ENCODE measurements around the gene ITGB5.

The ITGB5 gene

DNA sequence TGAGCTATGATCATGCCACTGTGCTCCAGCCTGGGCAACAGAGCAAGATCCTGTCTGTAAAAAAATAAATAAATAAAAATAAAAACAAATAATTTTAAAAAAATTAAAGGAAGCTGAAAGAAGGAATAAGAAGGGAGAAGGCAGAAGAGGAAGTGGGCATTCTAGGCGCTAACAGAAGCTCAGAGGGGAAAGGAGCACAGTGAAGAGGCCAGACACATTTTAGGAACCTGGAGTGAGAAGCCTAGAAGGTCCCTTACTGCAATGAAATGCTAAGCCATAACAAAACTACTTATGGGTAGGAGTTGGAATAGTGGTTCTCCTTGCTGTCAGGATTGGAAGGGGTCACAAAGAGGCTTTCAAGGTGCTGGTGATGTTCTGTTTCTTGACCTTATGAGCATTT, 64.0 kb downstream of the ITGB5 start:
- Mint-ChIP-seq H3K9me3 (no peaks in the 10 kb centered on the region), H3K27me3 (peaks cover 37% of the 10 kb centered on the region), H3K27ac (no peak overlapping the region), H3K4me1 (no peaks in the 10 kb centered on the region), H3K4me3 (no peak overlapping the region)
- ATAC-seq (no peak), DNase-seq (no peak)

DNA sequence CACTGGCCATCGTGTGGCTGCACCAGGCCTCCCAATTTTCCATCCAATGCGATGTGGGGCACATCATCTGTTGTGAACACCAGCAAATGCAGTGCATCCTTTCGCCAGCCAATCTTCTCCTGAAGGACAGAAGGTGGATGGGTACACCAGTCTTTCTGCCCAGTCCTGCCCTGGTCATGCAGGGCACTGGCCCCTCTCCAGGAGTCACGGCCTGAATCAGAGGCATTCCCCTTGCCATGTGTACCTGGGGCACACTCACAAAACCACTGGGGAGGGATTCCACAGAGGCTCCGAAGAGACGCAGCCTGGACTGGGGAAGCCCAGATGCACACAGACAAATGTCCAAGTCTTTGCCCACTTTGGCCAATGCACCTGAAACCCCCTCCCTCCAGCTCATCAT, 65.8 kb downstream of the ITGB5 start:
- Mint-ChIP-seq H3K4me3 (no peak overlapping the region), H3K4me1 (no peaks in the 10 kb centered on the region), H3K9me3 (no peaks in the 10 kb centered on the region), H3K27me3 (peaks cover 38% of the 10 kb centered on the region), H3K27ac (no peak overlapping the region)
- DNase-seq (no peak), ATAC-seq (no peak)

DNA sequence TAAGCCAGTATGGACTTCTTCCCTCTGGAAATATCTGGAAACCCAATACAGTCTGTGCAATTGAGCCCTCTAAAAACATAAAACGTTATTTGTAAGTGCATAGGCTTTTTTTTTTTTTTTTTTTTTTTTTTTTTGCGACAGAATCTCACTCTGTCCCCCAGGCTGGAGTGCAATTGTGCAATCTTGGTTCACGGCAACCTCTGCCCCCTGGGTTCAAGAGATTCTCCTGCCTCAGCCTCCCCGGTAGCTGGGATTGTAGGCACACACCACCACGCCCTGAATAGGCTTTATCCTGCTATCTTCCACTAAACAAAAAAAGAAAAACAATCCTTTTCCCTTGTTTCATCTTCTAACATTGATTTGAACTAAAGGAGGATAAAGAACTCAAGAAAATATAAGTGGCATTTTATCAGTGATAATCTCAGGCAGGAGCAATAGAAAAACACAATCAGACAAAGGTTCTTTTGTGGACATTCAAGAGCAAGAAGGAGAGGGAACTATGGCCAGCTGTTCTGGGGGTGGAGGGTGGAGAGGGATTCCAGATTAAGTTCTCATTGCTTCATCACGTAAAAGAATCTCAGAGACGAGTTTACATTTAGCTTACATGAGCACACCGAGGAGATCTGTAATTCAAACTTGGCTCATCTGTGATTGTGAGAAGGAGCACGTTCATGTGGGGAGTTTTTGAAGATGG, 68.6 kb downstream of the ITGB5 start:
- Mint-ChIP-seq H3K4me1 (no peaks in the 10 kb centered on the region), H3K27ac (peak overlapping the region in 1 of 2 donors; percentile 60), H3K27me3 (peaks cover 55% of the 10 kb centered on the region), H3K4me3 (no peak overlapping the region), H3K9me3 (no peaks in the 10 kb centered on the region)
- ATAC-seq: no peak
- DNase-seq: no peak

DNA sequence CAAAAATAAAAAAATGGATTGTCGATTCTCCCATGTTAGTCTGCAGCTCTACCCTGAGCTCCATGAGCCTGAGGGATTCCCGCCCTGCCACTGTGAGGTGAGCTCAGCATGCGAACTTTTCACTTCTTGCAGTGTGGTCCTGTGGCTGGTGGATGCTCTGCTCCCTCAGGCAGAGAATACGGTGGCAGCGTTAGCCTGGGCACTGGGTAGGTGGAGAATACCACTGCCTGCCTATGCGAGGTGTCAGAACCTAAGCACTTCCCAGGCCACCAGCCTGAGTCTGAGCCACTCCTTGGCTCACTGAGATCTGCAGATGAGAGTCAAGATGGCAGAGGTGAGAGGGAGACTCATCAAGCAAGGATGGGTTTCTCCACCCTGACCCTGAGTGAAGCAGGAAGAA, 70.1 kb downstream of the ITGB5 start:
- no peak for DNase-seq
- no peaks in the 10 kb centered on the region for H3K9me3 Mint-ChIP-seq
- H3K27ac Mint-ChIP-seq: no peak overlapping the region
- H3K4me1 Mint-ChIP-seq: no peaks in the 10 kb centered on the region
- ATAC-seq: no peak
- H3K4me3 Mint-ChIP-seq: no peak overlapping the region
- H3K27me3 Mint-ChIP-seq: peaks cover 59% of the 10 kb centered on the region

DNA sequence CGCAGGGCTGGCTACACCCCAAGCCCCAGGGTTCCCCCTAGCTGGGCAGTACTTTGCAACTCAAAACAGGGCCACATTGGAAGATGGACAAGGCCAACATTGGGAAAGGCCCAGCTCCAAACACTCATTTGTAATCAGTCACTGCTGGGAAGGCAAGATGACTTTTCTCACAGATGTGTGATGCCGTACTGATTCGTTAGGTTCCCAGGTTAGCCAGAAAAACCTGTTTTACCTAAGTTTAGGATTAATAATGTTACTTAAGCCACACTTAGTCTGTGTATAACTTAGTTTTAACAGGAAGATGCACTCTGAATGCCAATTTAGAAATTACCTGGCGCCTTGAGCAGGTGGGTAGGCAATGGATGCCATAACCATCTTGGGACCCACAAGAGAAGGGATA, 71.0 kb downstream of the ITGB5 start:
- H3K27me3 Mint-ChIP-seq: peaks cover 50% of the 10 kb centered on the region
- ATAC-seq: no peak

DNA sequence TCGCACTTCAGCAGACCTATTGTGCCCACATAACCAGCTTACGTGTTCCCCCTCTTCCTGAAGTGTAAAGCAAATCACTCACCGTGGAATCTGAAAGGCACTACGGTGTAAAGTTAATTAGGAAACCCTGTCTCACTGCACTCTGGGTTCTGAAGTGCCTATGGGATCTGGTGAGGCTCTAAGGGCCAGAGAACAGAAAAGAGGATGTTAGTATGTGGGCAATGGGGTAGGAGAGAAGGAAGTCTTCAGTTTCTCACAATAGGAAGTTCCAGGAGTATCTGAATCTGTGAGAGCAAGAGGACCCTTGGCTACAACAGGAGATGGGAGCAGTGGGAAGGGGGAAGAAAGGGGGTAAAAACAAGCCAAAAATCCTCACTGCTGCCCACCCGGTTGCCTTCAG, 71.4 kb downstream of the ITGB5 start:
- no peak overlapping the region for H3K4me3 Mint-ChIP-seq
- no peaks in the 10 kb centered on the region for H3K9me3 Mint-ChIP-seq
- ATAC-seq (no peak), DNase-seq (no peak)
- no peaks in the 10 kb centered on the region for H3K4me1 Mint-ChIP-seq
- H3K27ac Mint-ChIP-seq: no peak overlapping the region
- peaks cover 46% of the 10 kb centered on the region for H3K27me3 Mint-ChIP-seq

More for the DNA sequence above, 71.0 kb downstream of the ITGB5 start:
- Mint-ChIP-seq H3K9me3 (no peaks in the 10 kb centered on the region), H3K4me3 (no peak overlapping the region), H3K4me1 (no peaks in the 10 kb centered on the region), H3K27ac (no peak overlapping the region)
- no peak for DNase-seq

DNA sequence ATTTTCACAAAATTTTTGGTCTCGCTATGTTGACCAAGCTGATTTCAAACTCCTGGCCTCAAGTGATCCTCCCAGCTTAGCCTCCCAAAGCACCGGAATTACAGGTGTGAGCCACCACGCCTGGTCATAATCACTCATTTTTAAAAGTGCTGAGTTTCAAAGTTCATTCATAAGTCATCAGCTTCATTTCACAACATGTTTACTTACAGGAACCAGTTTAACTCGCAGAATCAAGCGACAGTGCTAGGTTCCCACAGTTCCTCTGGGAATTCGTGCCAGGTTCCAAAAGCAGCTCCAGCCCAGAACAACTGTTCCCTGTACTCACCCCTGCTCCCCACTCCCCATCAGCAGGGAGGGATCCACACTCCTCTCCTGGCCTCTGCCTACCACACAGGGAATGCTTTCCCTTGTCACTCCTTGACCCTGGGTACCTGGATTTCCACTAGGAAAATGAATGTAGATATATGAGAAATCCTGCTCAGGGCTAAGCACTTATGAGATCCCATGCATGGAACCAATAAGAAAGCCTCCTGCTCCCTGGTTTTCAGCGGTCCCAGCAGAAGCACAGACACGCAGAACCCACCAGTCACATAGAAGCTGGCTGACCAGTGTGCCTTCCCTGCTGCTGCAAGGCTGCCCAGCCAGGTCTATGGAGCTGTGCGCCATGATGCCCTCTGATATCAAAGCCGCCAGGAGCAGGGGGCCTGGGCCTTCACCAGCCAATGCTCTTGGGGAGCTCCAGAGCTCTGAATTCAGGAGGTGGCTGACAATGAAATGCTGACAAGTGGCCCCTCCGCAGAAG, 72.3 kb downstream of the ITGB5 start:
- no peak for DNase-seq
- peaks cover 36% of the 10 kb centered on the region for H3K27me3 Mint-ChIP-seq
- no peak overlapping the region for H3K27ac Mint-ChIP-seq

DNA sequence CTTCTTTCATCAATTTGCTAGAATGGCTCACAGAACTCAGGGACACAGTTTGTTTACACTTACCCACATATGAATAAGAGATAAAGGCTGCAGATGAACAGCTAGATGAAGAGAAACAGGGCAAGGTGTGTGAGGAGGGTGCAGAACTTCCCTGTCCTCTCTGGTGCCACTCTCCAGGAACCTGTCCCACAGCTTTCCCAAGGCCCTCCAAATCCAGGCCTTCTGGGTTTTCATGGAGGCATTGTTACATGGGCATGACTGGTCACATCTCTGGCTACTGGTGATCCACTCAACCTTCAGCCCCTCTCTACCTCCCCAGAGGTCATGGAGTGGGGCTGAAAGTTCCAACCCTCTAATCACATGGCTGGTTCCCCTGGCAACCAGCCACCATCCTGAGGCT, 73.6 kb downstream of the ITGB5 start:
- no peak for DNase-seq
- ATAC-seq: no peak
- Mint-ChIP-seq H3K4me3 (no peak overlapping the region), H3K27ac (peak overlapping the region in 1 of 2 donors; percentile 56), H3K9me3 (no peaks in the 10 kb centered on the region), H3K4me1 (no peaks in the 10 kb centered on the region), H3K27me3 (peaks cover 28% of the 10 kb centered on the region)

More for the DNA sequence above, 72.3 kb downstream of the ITGB5 start:
- no peak for ATAC-seq
- no peaks in the 10 kb centered on the region for H3K9me3 Mint-ChIP-seq
- no peak overlapping the region for H3K4me3 Mint-ChIP-seq
- no peaks in the 10 kb centered on the region for H3K4me1 Mint-ChIP-seq

DNA sequence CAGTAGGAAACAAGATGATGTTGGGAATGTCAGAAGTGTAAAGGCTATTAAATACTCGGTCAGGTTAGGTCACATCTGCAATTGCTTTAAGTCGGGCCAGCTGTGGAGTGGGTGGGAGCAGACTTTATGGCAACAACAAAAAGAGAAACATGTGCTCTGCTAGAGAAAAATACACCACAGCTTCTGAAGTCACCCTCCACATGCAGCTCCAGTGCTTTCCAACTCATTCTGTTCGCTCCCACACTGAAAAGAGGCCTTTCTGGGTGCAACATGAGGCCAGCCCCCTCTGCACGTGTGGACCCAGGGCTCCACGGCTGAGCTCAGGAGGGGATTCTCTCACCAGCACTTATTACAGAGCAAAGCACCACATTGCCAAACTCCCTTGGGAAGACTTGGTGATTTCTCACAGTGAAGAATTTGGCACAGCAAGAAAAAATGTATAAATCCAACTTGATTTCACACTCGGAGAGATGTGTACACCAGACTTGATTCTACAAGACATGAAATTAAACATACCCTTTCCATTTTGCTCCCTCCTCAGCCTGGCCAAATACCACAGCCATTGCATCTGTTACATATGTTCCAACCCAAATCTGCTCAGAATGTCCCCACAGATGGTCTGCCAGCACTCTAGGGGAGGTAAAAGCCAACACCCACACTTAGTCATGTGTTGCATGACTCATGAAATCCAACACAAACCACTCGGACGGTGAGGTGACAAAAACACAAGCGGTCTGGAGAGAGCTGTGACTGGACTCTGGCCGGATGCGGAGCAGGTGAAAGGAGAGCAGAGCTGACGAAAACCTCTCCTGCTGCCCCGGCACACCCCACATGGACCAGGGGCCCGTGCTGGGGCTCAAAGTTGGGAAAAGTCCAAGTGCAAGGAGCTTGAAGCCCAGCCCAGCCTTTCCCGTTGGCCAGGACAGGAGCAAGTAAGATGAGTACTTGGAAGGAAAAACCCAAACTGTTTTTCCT, 74.6 kb downstream of the ITGB5 start:
- Mint-ChIP-seq H3K4me3 (no peak overlapping the region), H3K27ac (no peak overlapping the region), H3K9me3 (no peaks in the 10 kb centered on the region), H3K27me3 (peaks cover 23% of the 10 kb centered on the region), H3K4me1 (no peaks in the 10 kb centered on the region)
- no peak for DNase-seq
- ATAC-seq: no peak

DNA sequence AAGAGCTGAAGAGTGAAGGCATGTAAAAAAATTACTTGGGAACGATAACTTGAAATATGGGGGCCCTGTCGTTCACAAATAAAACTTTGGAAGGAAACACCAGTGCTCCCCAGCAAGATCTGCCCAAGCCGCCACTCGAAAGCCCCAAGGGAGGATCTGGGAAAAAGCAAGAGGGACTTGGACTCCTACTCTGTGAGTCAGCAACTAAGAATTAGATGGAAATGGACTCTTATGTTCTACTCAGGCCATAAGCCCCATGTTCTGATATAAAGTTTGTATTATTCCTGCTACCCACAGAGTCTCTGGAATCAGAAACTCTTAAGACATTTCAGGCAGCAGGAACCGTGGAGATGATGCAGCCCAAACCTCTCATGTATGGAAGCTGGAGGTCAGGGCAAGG, 75.7 kb downstream of the ITGB5 start:
- Mint-ChIP-seq H3K9me3 (no peaks in the 10 kb centered on the region), H3K27ac (no peak overlapping the region), H3K27me3 (peaks cover 23% of the 10 kb centered on the region), H3K4me1 (no peaks in the 10 kb centered on the region), H3K4me3 (no peak overlapping the region)
- DNase-seq (no peak), ATAC-seq (no peak)

DNA sequence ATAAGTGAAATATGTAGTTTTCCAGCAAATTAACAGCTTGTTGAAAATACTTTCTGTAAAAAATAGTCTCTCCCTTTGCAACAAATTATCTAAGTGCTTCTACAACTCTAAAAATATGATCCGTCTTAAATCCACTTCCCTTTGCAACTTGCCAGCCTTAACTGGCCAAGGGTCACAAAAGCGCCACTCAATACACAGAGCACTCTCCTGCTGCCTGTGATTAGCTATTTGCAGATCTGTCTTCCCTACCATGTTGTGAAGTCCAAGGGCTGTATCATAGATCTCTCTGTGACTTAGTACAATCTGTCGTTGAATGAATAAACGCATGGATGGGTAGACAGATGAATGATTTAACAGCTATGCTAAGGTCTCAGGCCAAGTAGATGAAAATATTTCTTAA, 76.2 kb downstream of the ITGB5 start:
- Mint-ChIP-seq H3K27ac (no peak overlapping the region), H3K4me1 (no peaks in the 10 kb centered on the region), H3K9me3 (no peaks in the 10 kb centered on the region), H3K4me3 (no peak overlapping the region), H3K27me3 (peaks cover 23% of the 10 kb centered on the region)
- DNase-seq: no peak
- ATAC-seq: no peak

DNA sequence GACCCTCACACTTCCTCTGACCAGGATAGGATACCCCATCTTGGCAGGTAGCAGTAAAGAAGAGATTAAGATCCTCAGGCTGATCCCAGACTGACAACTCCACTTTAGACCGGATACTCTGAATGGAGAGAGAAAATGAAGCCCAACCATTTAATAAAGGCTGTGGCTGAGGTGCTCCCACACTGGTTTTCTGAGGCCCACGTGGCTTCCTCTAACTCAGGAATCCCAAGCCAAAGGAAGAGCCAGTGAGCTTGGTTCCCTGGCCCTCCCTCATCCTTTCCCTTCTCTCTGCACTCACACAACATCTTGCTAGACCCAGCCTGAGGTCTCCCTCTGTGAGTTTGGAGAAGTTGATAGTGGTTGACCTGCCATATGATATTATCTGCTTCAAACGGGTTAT, 78.1 kb downstream of the ITGB5 start:
- no peaks in the 10 kb centered on the region for H3K9me3 Mint-ChIP-seq
- no peak for ATAC-seq

DNA sequence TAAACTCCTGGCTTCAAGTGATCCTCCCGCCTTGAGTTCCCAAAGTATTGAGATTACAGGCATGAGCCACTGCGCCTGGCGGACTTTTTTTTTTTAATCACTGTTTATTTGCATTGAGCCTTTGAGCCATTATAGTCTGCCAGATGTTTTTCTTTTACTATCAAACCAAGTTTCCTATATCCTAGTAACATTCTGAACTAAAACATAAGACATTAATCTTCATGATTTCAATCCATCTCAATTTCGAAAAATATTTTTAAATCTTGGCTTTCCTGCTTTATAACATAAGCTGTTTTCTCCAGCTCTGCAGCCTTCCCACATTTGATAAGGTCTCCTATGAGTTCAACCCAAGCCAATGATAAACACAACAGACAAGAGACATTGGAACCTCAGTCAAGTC, 81.5 kb downstream of the ITGB5 start:
- Mint-ChIP-seq H3K27me3 (peaks cover 15% of the 10 kb centered on the region), H3K9me3 (no peaks in the 10 kb centered on the region), H3K4me1 (no peaks in the 10 kb centered on the region), H3K4me3 (no peak overlapping the region), H3K27ac (no peak overlapping the region)
- DNase-seq (no peak), ATAC-seq (no peak)

More for the DNA sequence above, 78.1 kb downstream of the ITGB5 start:
- peaks cover 16% of the 10 kb centered on the region for H3K27me3 Mint-ChIP-seq
- no peak overlapping the region for H3K4me3 Mint-ChIP-seq
- DNase-seq: no peak
- H3K27ac Mint-ChIP-seq: peak overlapping the region in 1 of 2 donors; percentile 1
- H3K4me1 Mint-ChIP-seq: no peaks in the 10 kb centered on the region

DNA sequence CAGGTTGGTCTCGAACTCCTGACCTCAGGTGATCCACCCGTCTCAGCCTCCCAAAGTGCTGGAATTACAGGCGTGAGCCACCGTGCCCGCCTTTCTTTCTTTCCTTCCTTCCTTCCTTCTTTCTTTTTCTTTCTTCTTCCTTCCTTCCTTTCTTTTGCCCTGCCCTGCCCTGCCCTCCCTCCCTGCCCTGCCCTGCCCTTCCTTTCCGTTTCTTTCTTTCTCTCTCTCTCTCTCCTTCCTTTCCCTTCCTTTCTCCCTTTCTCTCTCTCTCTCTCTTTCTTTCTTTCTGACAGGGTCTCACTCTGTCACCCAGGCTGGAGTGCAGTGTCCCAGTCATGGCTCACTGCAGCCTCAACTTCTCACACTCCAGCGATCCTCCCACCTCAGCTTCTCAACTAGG, 82.3 kb downstream of the ITGB5 start:
- Mint-ChIP-seq H3K27me3 (peaks cover 15% of the 10 kb centered on the region), H3K9me3 (no peaks in the 10 kb centered on the region), H3K27ac (no peak overlapping the region), H3K4me3 (no peak overlapping the region), H3K4me1 (no peaks in the 10 kb centered on the region)
- no peak for DNase-seq
- ATAC-seq: no peak

DNA sequence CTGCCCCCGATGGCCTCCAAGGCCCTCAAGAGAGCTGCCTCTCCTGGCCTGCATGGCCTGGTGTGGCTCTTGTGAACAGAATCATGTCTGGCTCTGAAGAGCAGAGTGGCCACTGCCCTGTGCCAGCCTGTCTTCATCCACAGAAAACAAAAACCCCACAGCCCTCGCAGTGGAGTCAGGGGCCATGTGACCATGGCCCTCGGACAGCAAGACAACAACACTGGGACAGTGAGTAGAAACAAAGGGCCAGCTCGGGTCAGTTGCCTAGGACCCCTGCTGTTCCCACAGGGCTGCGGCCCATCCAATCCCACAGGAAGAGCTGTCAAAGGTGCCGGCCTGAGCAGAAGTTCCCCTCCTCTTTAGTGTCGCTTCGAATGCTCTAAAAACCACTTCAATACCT, 84.5 kb downstream of the ITGB5 start:
- no peak for ATAC-seq
- no peaks in the 10 kb centered on the region for H3K4me1 Mint-ChIP-seq
- peaks cover 15% of the 10 kb centered on the region for H3K27me3 Mint-ChIP-seq
- no peak overlapping the region for H3K4me3 Mint-ChIP-seq
- no peak overlapping the region for H3K27ac Mint-ChIP-seq
- no peaks in the 10 kb centered on the region for H3K9me3 Mint-ChIP-seq
- DNase-seq: no peak

Measured in stimulated activated naive CD8-positive, alpha-beta T cell treated with anti-CD3 and anti-CD28 coated beads, Interleukin-15, amount 100 ng/mL, for 72 hours (primary cell).